ENCODE measurements around the gene SNX9. TPM values are rescaled to one million over a fixed set of nuclear protein-coding genes. Genes with fewer than 3 reads are reported as not detected.

Gene SNX9
- total RNA-seq, 2 experiments from 2014 or later, result 59.3 to 59.7 TPM

GRCh38 chr6:157865249-157865648 lies 42.2 kb downstream of the SNX9 start:
- intact Hi-C loops (cut with micrococcal nuclease), result no loop called here
- no peaks in the 10 kb centered on the region for H3K9me3 Mint-ChIP-seq
- no peak overlapping the region for H3K4me3 Mint-ChIP-seq
- no peak overlapping the region for H3K27ac Mint-ChIP-seq
- POLR2A ChIA-PET, result interaction anchor here (0.7 kb wide), 1 partner anchor 20 kb away, joined by 3 read pairs; no protein-coding TSS in a partner anchor
- CTCF ChIA-PET, result no interaction called here
- H3K27me3 Mint-ChIP-seq, result no peaks in the 10 kb centered on the region
- H3K4me1 Mint-ChIP-seq (ENCODE audit: low read depth), result peaks cover 52% of the 10 kb centered on the region
- DNase-seq, result no peak
- H3K36me3 Mint-ChIP-seq, result peaks cover 12% of the 10 kb centered on the region

- H3K27ac Mint-ChIP-seq, result peak overlapping the region; percentile 6
- POLR2A ChIA-PET, result no interaction called here
These were observed 44.1 kb downstream of the SNX9 start for GRCh38 chr6:157867155-157867559.

GRCh38 chr6:157867981-157868380 lies 44.9 kb downstream of the SNX9 start:
- Mint-ChIP-seq H3K27me3 (no peaks in the 10 kb centered on the region), H3K4me3 (no peak overlapping the region), H3K27ac (no peak overlapping the region), H3K4me1 (ENCODE audit: low read depth) (peaks cover 36% of the 10 kb centered on the region), H3K9me3 (no peaks in the 10 kb centered on the region), H3K36me3 (peaks cover 16% of the 10 kb centered on the region)
- CTCF ChIA-PET, result interaction anchor here (0.6 to 1.6 kb wide), 2 partner anchors 23 to 30 kb away, joined by 3 to 6 read pairs; no protein-coding TSS in a partner anchor
- intact Hi-C loops (cut with micrococcal nuclease), result no loop called here
- POLR2A ChIA-PET, result no interaction called here
- no peak for DNase-seq

More at GRCh38 chr6:157867155-157867559, 44.1 kb downstream of the SNX9 start:
- Mint-ChIP-seq H3K27me3 (no peaks in the 10 kb centered on the region), H3K4me1 (ENCODE audit: low read depth) (peaks cover 36% of the 10 kb centered on the region), H3K36me3 (peaks cover 12% of the 10 kb centered on the region), H3K4me3 (no peak overlapping the region), H3K9me3 (no peaks in the 10 kb centered on the region)
- DNase-seq, result peak; percentile 31
- CTCF ChIA-PET, result interaction anchor here (0.6 to 1.6 kb wide), 2 partner anchors 22 to 205 kb away, joined by 3 to 6 read pairs; no protein-coding TSS in a partner anchor
- intact Hi-C loops (cut with micrococcal nuclease), result no loop called here

GRCh38 chr6:157868835-157869234 lies 45.8 kb downstream of the SNX9 start:
- ChIA-PET CTCF (interaction anchor here (1.0 to 1.2 kb wide), 2 partner anchors 111 to 204 kb away, joined by 3 to 6 read pairs; no protein-coding TSS in a partner anchor), POLR2A (no interaction called here)
- intact Hi-C loops (cut with micrococcal nuclease), result no loop called here

GRCh38 chr6:157869673-157870302 lies 46.7 kb downstream of the SNX9 start:
- no peak overlapping the region for H3K4me3 Mint-ChIP-seq
- H3K27ac Mint-ChIP-seq, result no peak overlapping the region
- ChIA-PET POLR2A (no interaction called here), CTCF (interaction anchor here (1.0 to 1.2 kb wide), 2 partner anchors 112 to 203 kb away, joined by 3 to 6 read pairs; no protein-coding TSS in a partner anchor)
- no peaks in the 10 kb centered on the region for H3K27me3 Mint-ChIP-seq
- H3K4me1 Mint-ChIP-seq (ENCODE audit: low read depth), result peaks cover 26% of the 10 kb centered on the region
- intact Hi-C loops (cut with micrococcal nuclease), result loop anchor here (5.0 kb wide), 1 partner anchor 37 kb away; no protein-coding TSS in a partner anchor
- H3K9me3 Mint-ChIP-seq, result no peaks in the 10 kb centered on the region
- H3K36me3 Mint-ChIP-seq, result peaks cover 19% of the 10 kb centered on the region
- no peak for DNase-seq

More at GRCh38 chr6:157868835-157869234, 45.8 kb downstream of the SNX9 start:
- Mint-ChIP-seq H3K36me3 (peaks cover 17% of the 10 kb centered on the region), H3K4me3 (no peak overlapping the region), H3K27me3 (no peaks in the 10 kb centered on the region), H3K4me1 (ENCODE audit: low read depth) (peaks cover 33% of the 10 kb centered on the region), H3K9me3 (no peaks in the 10 kb centered on the region), H3K27ac (no peak overlapping the region)
- no peak for DNase-seq

GRCh38 chr6:157873735-157874344 lies 50.8 kb downstream of the SNX9 start:
- H3K27ac Mint-ChIP-seq, result no peak overlapping the region
- intact Hi-C loops (cut with micrococcal nuclease), result loop anchor here (1.0 to 5.0 kb wide), 3 partner anchors 42 to 230 kb away; no protein-coding TSS in a partner anchor
- H3K36me3 Mint-ChIP-seq, result peaks cover 45% of the 10 kb centered on the region
- H3K4me1 Mint-ChIP-seq (ENCODE audit: low read depth), result peaks cover 30% of the 10 kb centered on the region
- H3K4me3 Mint-ChIP-seq, result no peak overlapping the region
- ChIA-PET POLR2A (interaction anchor here (1.1 to 1.5 kb wide), 3 partner anchors 11 to 113 kb away, joined by 3 to 6 read pairs (median 5); no protein-coding TSS in a partner anchor), CTCF (interaction anchor here (0.6 to 9.4 kb wide), 41 partner anchors 12 to 545 kb away, joined by 3 to 172 read pairs (median 5); no protein-coding TSS in a partner anchor)
- DNase-seq, result peak; percentile 92
- no peaks in the 10 kb centered on the region for H3K9me3 Mint-ChIP-seq
- no peaks in the 10 kb centered on the region for H3K27me3 Mint-ChIP-seq

GRCh38 chr6:157877149-157877548 lies 54.1 kb downstream of the SNX9 start:
- POLR2A ChIA-PET, result no interaction called here
- H3K27ac Mint-ChIP-seq, result peak overlapping the region; percentile 69

GRCh38 chr6:157877573-157878438 lies 54.8 kb downstream of the SNX9 start:
- Mint-ChIP-seq H3K36me3 (peaks cover 75% of the 10 kb centered on the region), H3K9me3 (no peaks in the 10 kb centered on the region), H3K27ac (peak overlapping the region; percentile 69), H3K4me1 (ENCODE audit: low read depth) (peaks cover 60% of the 10 kb centered on the region), H3K27me3 (no peaks in the 10 kb centered on the region), H3K4me3 (no peak overlapping the region)
- ChIA-PET CTCF (interaction anchor here (0.5 to 9.4 kb wide), 2 partner anchors 33 to 117 kb away, joined by 3 to 172 read pairs; no protein-coding TSS in a partner anchor), POLR2A (interaction anchor here (0.6 to 0.7 kb wide), 2 partner anchors 106 to 405 kb away, joined by 3 to 4 read pairs; no protein-coding TSS in a partner anchor)
- intact Hi-C loops (cut with micrococcal nuclease), result no loop called here
- peak; percentile 53 for DNase-seq

More at GRCh38 chr6:157877149-157877548, 54.1 kb downstream of the SNX9 start:
- CTCF ChIA-PET, result interaction anchor here (9.4 kb wide), 1 partner anchor 117 kb away, joined by 172 read pairs; no protein-coding TSS in a partner anchor
- no peak overlapping the region for H3K4me3 Mint-ChIP-seq
- H3K36me3 Mint-ChIP-seq, result peaks cover 72% of the 10 kb centered on the region
- intact Hi-C loops (cut with micrococcal nuclease), result no loop called here
- no peak for DNase-seq
- no peaks in the 10 kb centered on the region for H3K9me3 Mint-ChIP-seq
- H3K4me1 Mint-ChIP-seq (ENCODE audit: low read depth), result peaks cover 59% of the 10 kb centered on the region
- H3K27me3 Mint-ChIP-seq, result no peaks in the 10 kb centered on the region

GRCh38 chr6:157879034-157879872 lies 56.2 kb downstream of the SNX9 start:
- peak overlapping the region; percentile 42 for H3K27ac Mint-ChIP-seq

GRCh38 chr6:157879873-157880254 lies 56.8 kb downstream of the SNX9 start:
- ChIA-PET POLR2A (no interaction called here), CTCF (interaction anchor here (1.0 to 9.4 kb wide), 3 partner anchors 79 to 214 kb away, joined by 3 to 172 read pairs (median 3); no protein-coding TSS in a partner anchor)

More at GRCh38 chr6:157879034-157879872, 56.2 kb downstream of the SNX9 start:
- ChIA-PET POLR2A (no interaction called here), CTCF (interaction anchor here (1.0 to 9.4 kb wide), 2 partner anchors 78 to 119 kb away, joined by 3 to 172 read pairs; no protein-coding TSS in a partner anchor)
- peaks cover 77% of the 10 kb centered on the region for H3K36me3 Mint-ChIP-seq
- H3K4me1 Mint-ChIP-seq (ENCODE audit: low read depth), result peaks cover 66% of the 10 kb centered on the region
- DNase-seq, result no peak
- intact Hi-C loops (cut with micrococcal nuclease), result loop anchor here (1.0 kb wide), 1 partner anchor 193 kb away; no protein-coding TSS in a partner anchor
- H3K27me3 Mint-ChIP-seq, result no peaks in the 10 kb centered on the region
- H3K9me3 Mint-ChIP-seq, result no peaks in the 10 kb centered on the region
- no peak overlapping the region for H3K4me3 Mint-ChIP-seq

More at GRCh38 chr6:157879873-157880254, 56.8 kb downstream of the SNX9 start:
- no peaks in the 10 kb centered on the region for H3K27me3 Mint-ChIP-seq
- intact Hi-C loops (cut with micrococcal nuclease), result loop anchor here (1.0 to 10.0 kb wide), 2 partner anchors 192 to 555 kb away; partner anchors contain the start of gene TMEM242
- peaks cover 72% of the 10 kb centered on the region for H3K4me1 Mint-ChIP-seq (ENCODE audit: low read depth)
- H3K9me3 Mint-ChIP-seq, result no peaks in the 10 kb centered on the region
- peak overlapping the region; percentile 42 for H3K27ac Mint-ChIP-seq
- H3K36me3 Mint-ChIP-seq, result peaks cover 72% of the 10 kb centered on the region
- H3K4me3 Mint-ChIP-seq, result no peak overlapping the region
- no peak for DNase-seq
